IMR-90 (cell line): ENCODE data around the gene CHRNA5. TPM values are rescaled to one million over a fixed set of nuclear protein-coding genes. Genes with fewer than 3 reads are reported as not detected.

ENCODE experiments used
- ATAC-seq: fragments of 200-7000 bp; cut with Tn5 transposase; 2 replicates; pipeline ENCODE4 v1.9.1; 2020; ENCODE audit warnings: low read depth, mild to moderate bottlenecking, moderate library complexity
- BruUV-seq: library from RNA; stranded (reverse); fragments of 400-500 nt; replicated peaks from 2 replicates; lab custom pipeline; 2021; lab: Mats Ljungman, UMichigan
- CTCF ChIA-PET: fragments of 300-600 bp; formaldehyde crosslinking; extraction: SDS; loops from one replicate; lab custom pipeline; 2021; ENCODE audit warnings: antibody characterized with exemption; lab: Yijun Ruan, JAX
- POLR2A ChIA-PET: fragments of 300-600 bp; sonication (Branson Sonifier 250); formaldehyde crosslinking; loops from one replicate; lab custom pipeline; 2022; ENCODE audit warnings: antibody characterized with exemption; ENCODE audit not compliant: unreplicated experiment; lab: Charles Lee
- DNase-seq: peaks from one replicate; pipeline ENCODE4 v3.0.0; 2013
- H2AFZ ChIP-seq: replicated peaks from 2 replicates; pipeline ENCODE3; 2013; ENCODE audit warnings: low read length, mild to moderate bottlenecking; ENCODE audit not compliant: poor library complexity
- H2AK5ac ChIP-seq: 2 replicates; pipeline ENCODE4 v1.6.1; 2013; ENCODE audit warnings: low read depth, low read length, inconsistent platforms
- H2AK9ac ChIP-seq: replicated peaks from 2 replicates; pipeline ENCODE3; 2013; ENCODE audit warnings: mild to moderate bottlenecking, low read depth, low read length, moderate library complexity; ENCODE audit not compliant: poor library complexity
- H2BK120ac ChIP-seq: 2 replicates; pipeline ENCODE4 v1.6.1; 2013; ENCODE audit warnings: low read depth, low read length, inconsistent platforms
- H2BK15ac ChIP-seq: 3 replicates; pipeline ENCODE4 v1.6.1; 2013; ENCODE audit warnings: low read depth, low read length, inconsistent platforms
- H2BK20ac ChIP-seq: 2 replicates; pipeline ENCODE4 v1.6.1; 2013; ENCODE audit warnings: low read depth, mild to moderate bottlenecking, inconsistent platforms, low read length, moderate library complexity
- H2BK5ac ChIP-seq: 2 replicates; pipeline ENCODE4 v1.6.1; 2013; ENCODE audit warnings: mild to moderate bottlenecking, low read depth, low read length, inconsistent platforms; ENCODE audit not compliant: poor library complexity, severe bottlenecking
- H3K14ac ChIP-seq: replicated peaks from 2 replicates; pipeline ENCODE4 v1.6.1; 2013; ENCODE audit warnings: low read depth, low read length, inconsistent platforms
- H3K18ac ChIP-seq: 2 replicates; pipeline ENCODE4 v1.6.1; 2013; ENCODE audit warnings: low read depth, low read length, control low read depth
- H3K23ac ChIP-seq: 2 replicates; pipeline ENCODE4 v1.6.1; 2013; ENCODE audit warnings: low read depth, low read length, inconsistent platforms
- H3K27ac ChIP-seq: 2 replicates; pipeline ENCODE4 v1.5.1; 2013; ENCODE audit warnings: mild to moderate bottlenecking, control low read depth, low read length; ENCODE audit not compliant: insufficient read depth
- H3K27me3 ChIP-seq: 2 replicates; pipeline ENCODE4 v1.6.1; 2013; ENCODE audit warnings: low read length; ENCODE audit not compliant: control insufficient read depth, insufficient read depth
- H3K36me3 ChIP-seq: 2 replicates; pipeline ENCODE4 v1.6.1; 2013; ENCODE audit warnings: low read length, mixed read lengths; ENCODE audit not compliant: control insufficient read depth, insufficient read depth
- H3K4ac ChIP-seq: 2 replicates; pipeline ENCODE4 v1.6.1; 2013; ENCODE audit warnings: low read depth, low read length, inconsistent platforms
- H3K4me1 ChIP-seq: 2 replicates; pipeline ENCODE4 v1.6.1; 2013; ENCODE audit warnings: low read length, mixed read lengths; ENCODE audit not compliant: control insufficient read depth, insufficient read depth
- H3K4me2 ChIP-seq: 2 replicates; pipeline ENCODE4 v1.6.1; 2013; ENCODE audit warnings: low read depth, mild to moderate bottlenecking, control low read depth, low read length, moderate library complexity
- H3K4me3 ChIP-seq: 2 replicates; pipeline ENCODE4 v1.5.1; 2013; ENCODE audit warnings: low read depth, mild to moderate bottlenecking, control low read depth, low read length, moderate library complexity; ENCODE audit not compliant: insufficient read depth
- H3K56ac ChIP-seq: 2 replicates; pipeline ENCODE4 v1.6.1; 2013; ENCODE audit warnings: low read length, inconsistent platforms; ENCODE audit not compliant: insufficient read depth; ENCODE audit errors: extremely low read depth
- H3K79me1 ChIP-seq, 2 experiments: 2 replicates each; pipeline ENCODE4 v1.6.1; 2013; ENCODE audit warnings: low read length in 2 of 2, inconsistent platforms in 1 of 2, low read depth in 1 of 2
- H3K9ac ChIP-seq: 2 replicates; pipeline ENCODE4 v1.6.1; 2013; ENCODE audit warnings: low read depth, low read length, control low read depth
- H3K9me1 ChIP-seq: 2 replicates; pipeline ENCODE4 v1.6.1; 2013; ENCODE audit warnings: low read length, inconsistent platforms; ENCODE audit not compliant: insufficient read depth
- H3K9me3 ChIP-seq: 2 replicates; pipeline ENCODE4 v1.6.1; 2013; ENCODE audit warnings: low read length; ENCODE audit not compliant: control insufficient read depth, insufficient read depth
- H4K20me1 ChIP-seq: 2 replicates; pipeline ENCODE4 v1.6.1; 2013; ENCODE audit warnings: low read length, inconsistent platforms; ENCODE audit not compliant: insufficient read depth
- H4K5ac ChIP-seq: 2 replicates; pipeline ENCODE4 v1.6.1; 2013; ENCODE audit warnings: mild to moderate bottlenecking, low read depth, low read length, control low read depth
- H4K8ac ChIP-seq, 2 experiments: 2 replicates each; pipeline ENCODE4 v1.6.1; 2013; ENCODE audit warnings: low read depth in 2 of 2, low read length in 2 of 2, control low read depth in 1 of 2, inconsistent platforms in 1 of 2
- H4K91ac ChIP-seq: 2 replicates; pipeline ENCODE4 v1.6.1; 2013; ENCODE audit warnings: low read depth, low read length, inconsistent platforms; ENCODE audit not compliant: insufficient read depth
- BHLHE40 ChIP-seq: fragments of 150-350 bp; IDR thresholded peaks from 2 replicates; pipeline ENCODE4 v1.6.1; 2016; ENCODE audit warnings: mild to moderate bottlenecking, low read depth, low read length
- CEBPB ChIP-seq: IDR thresholded peaks from 2 replicates; pipeline ENCODE4 v1.6.1; 2012; ENCODE audit warnings: low read depth, low read length, improper control_type of control experiment
- CHD1 ChIP-seq: IDR thresholded peaks from 2 replicates; pipeline ENCODE4 v1.6.1; 2012; ENCODE audit warnings: low read depth, low read length, improper control_type of control experiment
- CTCF ChIP-seq: conservative IDR thresholded peaks from 2 replicates; pipeline ENCODE4 v1.5.1; 2012; ENCODE audit warnings: mild to moderate bottlenecking, low read depth, low read length, improper control_type of control experiment
- ELK1 ChIP-seq: fragments of 150-350 bp; IDR thresholded peaks from 2 replicates; pipeline ENCODE4 v1.6.1; 2016; ENCODE audit warnings: low read depth, mild to moderate bottlenecking, low read length, moderate library complexity, borderline replicate concordance
- FOS ChIP-seq: fragments of 150-350 bp; IDR thresholded peaks from 2 replicates; pipeline ENCODE4 v1.6.1; 2016; ENCODE audit warnings: low read depth, low read length
- MAFK ChIP-seq: IDR thresholded peaks from 2 replicates; pipeline ENCODE4 v1.6.1; 2012; ENCODE audit warnings: low read depth, low read length, improper control_type of control experiment
- MAZ ChIP-seq: IDR thresholded peaks from 2 replicates; pipeline ENCODE4 v1.6.1; 2012; ENCODE audit warnings: low read depth, mild to moderate bottlenecking, low read length, improper control_type of control experiment, moderate library complexity, borderline replicate concordance
- MXI1 ChIP-seq: IDR thresholded peaks from 2 replicates; pipeline ENCODE4 v1.6.1; 2012; ENCODE audit warnings: low read depth, mild to moderate bottlenecking, low read length, moderate library complexity, borderline replicate concordance
- NFE2L2 ChIP-seq: fragments of 150-350 bp; IDR thresholded peaks from 2 replicates; pipeline ENCODE4 v1.6.1; 2016; ENCODE audit warnings: low read depth, mild to moderate bottlenecking, low read length
- POLR2A ChIP-seq: IDR thresholded peaks from 2 replicates; pipeline ENCODE4 v1.6.1; 2012; ENCODE audit warnings: mild to moderate bottlenecking, low read depth, low read length
- RAD21 ChIP-seq: IDR thresholded peaks from 2 replicates; pipeline ENCODE4 v1.6.1; 2012; ENCODE audit warnings: low read length, improper control_type of control experiment
- RCOR1 ChIP-seq: IDR thresholded peaks from 2 replicates; pipeline ENCODE4 v1.6.1; 2012; ENCODE audit warnings: mild to moderate bottlenecking, low read length, improper control_type of control experiment; ENCODE audit not compliant: insufficient replicate concordance
- RFX5 ChIP-seq: IDR thresholded peaks from 2 replicates; pipeline ENCODE4 v1.8.0; 2012; ENCODE audit warnings: low read depth, mild to moderate bottlenecking, low read length, moderate library complexity
- SMC3 ChIP-seq: fragments of 150-350 bp; IDR thresholded peaks from 2 replicates; pipeline ENCODE4 v1.6.1; 2016; ENCODE audit warnings: low read depth, mild to moderate bottlenecking, antibody characterized with exemption, low read length, moderate library complexity
- WGBS, 2 experiments: methylation state at CpG; one replicate each; pipeline versions ENCODE4 v1.1.5 to v1.1.7; 2013; ENCODE audit warnings: missing lambda C conversion rate in 2 of 2; ENCODE audit not compliant: insufficient read length in 1 of 2; ENCODE audit errors: extremely low coverage in 2 of 2; 5-methylcytosine and 5-hydroxymethylcytosine counted together
- dilution Hi-C: fragments of 300-500 bp; cut with HindIII; formaldehyde crosslinking; loops from one replicate; pipeline ENCODE4 v1.14.3; 2018; ENCODE audit warnings: low sequenced_read_pairs; ENCODE audit not compliant: unreplicated experiment
- in situ Hi-C: fragments of 300-500 bp; cut with MboI; formaldehyde crosslinking; loops from 3 replicates; pipeline ENCODE4 v1.14.3; 2019; ENCODE audit warnings: low sequenced_read_pairs, inconsistent platforms, mixed read lengths
- intact Hi-C: fragments of 100-400 bp; cut with micrococcal nuclease; formaldehyde crosslinking; loops from 2 replicates; pipeline ENCODE4 v1.10.0; 2022
- polyA plus RNA-seq, 3 experiments: library from polyadenylated mRNA; depleted of rRNA; stranded (reverse); fragments of >200 nt; gene quantifications; 2 replicates each; pipeline ENCODE4 v1.2.3, GENCODE V29; 2012; ENCODE audit warnings: low replicate concordance in 1 of 3
- total RNA-seq: library from RNA; depleted of rRNA; stranded (reverse); fragments of >200 nt; gene quantifications from 2 replicates; pipeline ENCODE4 v1.2.3, GENCODE V29; 2012
- TF ChIP-seq, protein P1 (sequence below): fragments of 150-350 bp; IDR thresholded peaks from 2 replicates; pipeline ENCODE4 v1.6.1; 2017; ENCODE audit warnings: mild to moderate bottlenecking, antibody characterized with exemption, low read length, low read depth

CHRNA5 gene
- total and polyA plus RNA-seq, 2 of the 4 experiments (the other 2 are of a cell fraction): 0.54 to 0.94 TPM

GRCh38 chr15:78563092-78563491 lies 2.2 kb upstream of the CHRNA5 start:
- no peak for DNase-seq
- WGBS, 2 experiments: no CpG with 5 or more reads among the region's 2 CpGs
- Histone ChIP-seq H3K23ac (no peak overlapping the region), H4K91ac (no peak overlapping the region), H3K4ac (no peak overlapping the region), H3K4me1 (no peaks in the 10 kb centered on the region), H3K14ac (no peak overlapping the region), H2BK15ac (no peak overlapping the region), H3K27me3 (peaks cover 19% of the 10 kb centered on the region), H3K18ac (no peak overlapping the region), H2AK5ac (no peak overlapping the region), H4K8ac (no peak overlapping the region), H3K27ac (no peak overlapping the region), H3K36me3 (no peaks in the 10 kb centered on the region), H3K56ac (no peak overlapping the region), H3K4me2 (no peak overlapping the region), H3K9me1 (no peaks in the 10 kb centered on the region), H4K20me1 (no peaks in the 10 kb centered on the region), H2AK9ac (no peak overlapping the region), H3K4me3 (no peak overlapping the region), H2BK120ac (no peak overlapping the region), H2AFZ (no peak overlapping the region), H3K79me1 (no peaks in the 10 kb centered on the region), H3K9ac (no peak overlapping the region), H3K9me3 (no peaks in the 10 kb centered on the region), H4K5ac (no peak overlapping the region), H2BK20ac (no peak overlapping the region), H2BK5ac (no peak overlapping the region)
- TF ChIP-seq MAZ (no peak), ELK1 (no peak), MAFK (no peak), RCOR1 (no peak), CHD1 (no peak), BHLHE40 (no peak), CEBPB (no peak), SMC3 (no peak), POLR2A (no peak), RFX5 (no peak), MXI1 (no peak), NFE2L2 (no peak), RAD21 (no peak), CTCF (no peak), FOS (no peak)
- TF ChIP-seq, protein P1, sequence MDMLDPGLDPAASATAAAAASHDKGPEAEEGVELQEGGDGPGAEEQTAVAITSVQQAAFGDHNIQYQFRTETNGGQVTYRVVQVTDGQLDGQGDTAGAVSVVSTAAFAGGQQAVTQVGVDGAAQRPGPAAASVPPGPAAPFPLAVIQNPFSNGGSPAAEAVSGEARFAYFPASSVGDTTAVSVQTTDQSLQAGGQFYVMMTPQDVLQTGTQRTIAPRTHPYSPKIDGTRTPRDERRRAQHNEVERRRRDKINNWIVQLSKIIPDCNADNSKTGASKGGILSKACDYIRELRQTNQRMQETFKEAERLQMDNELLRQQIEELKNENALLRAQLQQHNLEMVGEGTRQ: no peak
- intact Hi-C loops (no loop called here), in situ Hi-C loops (no loop called here), dilution Hi-C loops (no loop called here)
- ATAC-seq: no peak
- POLR2A ChIA-PET: interaction anchor here (0.7 kb wide), 1 partner anchor 388 kb away, joined by 15 read pairs; no protein-coding TSS in a partner anchor
- no TSS peak for BruUV-seq
- CTCF ChIA-PET: interaction anchor here (0.7 kb wide), 1 partner anchor 113 kb away, joined by 3 read pairs; no protein-coding TSS in a partner anchor
